Measurements from ENCODE around the gene ZNF587B.
"Not testable (repeated sequence)": the region's sequence is repeated elsewhere in the genome, so short reads cannot be mapped to it uniquely, and the experiment has no call there.

DNA sequence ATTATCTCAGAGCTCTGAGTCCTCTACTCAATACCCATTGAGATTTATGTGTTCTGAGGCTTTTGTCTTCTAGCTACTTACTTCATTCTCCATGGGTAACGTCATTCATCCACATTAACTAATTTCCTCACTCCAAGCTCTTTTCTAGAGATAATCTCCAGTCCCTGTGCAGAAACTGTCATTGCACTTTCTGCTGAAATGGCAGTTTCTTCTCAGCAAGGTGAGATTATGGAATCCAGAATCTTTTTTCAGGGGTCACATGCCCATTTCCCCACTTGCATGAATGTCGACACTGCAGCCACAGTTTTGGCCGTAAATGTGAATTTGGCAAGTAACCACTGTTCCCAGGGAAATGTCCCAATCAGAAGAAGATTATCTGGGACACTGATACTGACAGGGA, 32.3 kb downstream of the ZNF587B start:
- not testable (repeated sequence) for TF ChIP-seq EZH2 (IDR thresholded peaks at IDR 0.05; ENCODE audit: insufficient read depth, poor library complexity, severe bottlenecking); EZH2phosphoT487 (IDR thresholded peaks at IDR 0.05; ENCODE audit: insufficient read depth, low read depth)

All from GM23248 (cell line).